Adipocyte (in vitro differentiated cells): ENCODE data around the gene DNM1.

ENCODE experiments used
- DNase-seq: peaks from one replicate; pipeline ENCODE4 v3.0.0-alpha.2; 2015; ENCODE audit warnings: low read depth
- H3K27me3 ChIP-seq: replicated peaks from 2 replicates; pipeline ENCODE4 v1.7.0; 2013; ENCODE audit warnings: mild to moderate bottlenecking, low read length, moderate library complexity; ENCODE audit not compliant: control insufficient read depth, insufficient read depth
- H3K36me3 ChIP-seq: 2 replicates; pipeline ENCODE4 v1.7.0; 2013; ENCODE audit warnings: low read length, mild to moderate bottlenecking, moderate library complexity; ENCODE audit not compliant: control insufficient read depth, insufficient read depth, severe bottlenecking
- H3K4me1 ChIP-seq: 2 replicates; pipeline ENCODE4 v1.7.0; 2013; ENCODE audit warnings: mild to moderate bottlenecking, low read length, moderate library complexity; ENCODE audit not compliant: control insufficient read depth, insufficient read depth
- H3K4me3 ChIP-seq: 2 replicates; pipeline ENCODE4 v1.7.0; 2013; ENCODE audit warnings: mild to moderate bottlenecking, low read length, moderate library complexity
- H3K9ac ChIP-seq: 2 replicates; pipeline ENCODE4 v1.7.0; 2013; ENCODE audit warnings: mild to moderate bottlenecking, low read length, moderate library complexity
- H3K9me3 ChIP-seq: 2 replicates; pipeline ENCODE4 v1.7.0; 2013; ENCODE audit warnings: mild to moderate bottlenecking, low read length, moderate library complexity; ENCODE audit not compliant: control insufficient read depth

Gene DNM1

DNA sequence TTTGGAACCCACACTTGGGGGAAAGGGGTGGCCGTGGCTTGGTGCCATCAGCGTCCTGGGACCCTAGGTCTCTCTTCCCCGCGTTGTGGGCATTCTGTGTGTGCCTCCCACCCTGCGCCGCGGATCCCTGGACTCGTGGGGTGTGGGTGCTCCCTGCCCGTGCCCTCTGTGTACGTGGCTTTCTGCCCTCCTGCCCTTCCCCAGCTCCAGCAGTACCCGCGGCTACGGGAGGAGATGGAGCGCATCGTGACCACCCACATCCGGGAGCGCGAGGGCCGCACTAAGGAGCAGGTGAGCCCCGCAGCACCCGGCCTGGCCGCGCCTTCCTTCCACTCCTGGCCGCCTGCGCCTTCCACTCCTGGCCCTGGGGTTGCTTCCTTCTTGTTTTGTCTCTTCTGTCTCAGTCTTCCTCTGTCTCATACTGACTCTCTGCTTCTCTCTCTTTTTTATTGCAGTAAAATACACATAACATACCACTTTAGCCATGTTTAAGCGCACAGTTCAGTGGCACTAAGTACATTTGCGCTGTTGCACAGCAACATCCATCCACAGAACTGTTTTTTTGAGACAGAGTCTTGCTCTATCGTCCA, 30.7 kb downstream of the DNM1 start:
- no peaks in the 10 kb centered on the region for H3K36me3 ChIP-seq
- H3K4me1 ChIP-seq = no peaks in the 10 kb centered on the region
- H3K9me3 ChIP-seq = no peaks in the 10 kb centered on the region
- H3K9ac ChIP-seq = no peak overlapping the region
- no peak overlapping the region for H3K4me3 ChIP-seq
- no peaks in the 10 kb centered on the region for H3K27me3 ChIP-seq
- DNase-seq = no peak

DNA sequence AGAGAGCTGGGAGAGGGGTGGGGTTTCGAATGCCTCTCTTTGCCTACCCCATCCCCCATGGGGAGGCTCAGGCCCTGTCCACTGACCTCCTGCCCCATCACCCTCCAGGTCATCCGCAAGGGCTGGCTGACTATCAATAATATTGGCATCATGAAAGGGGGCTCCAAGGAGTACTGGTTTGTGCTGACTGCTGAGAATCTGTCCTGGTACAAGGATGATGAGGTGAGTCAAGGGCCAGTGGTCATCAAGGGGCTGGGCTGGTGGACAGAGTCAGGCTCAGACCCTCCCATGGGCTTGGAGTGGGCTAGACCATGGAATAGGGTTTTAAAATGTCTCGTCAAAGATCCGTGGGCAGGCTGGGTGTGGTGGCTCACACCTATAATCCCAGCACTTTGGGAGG, 38.9 kb downstream of the DNM1 start:
- H3K4me3 ChIP-seq = no peak overlapping the region

DNA sequence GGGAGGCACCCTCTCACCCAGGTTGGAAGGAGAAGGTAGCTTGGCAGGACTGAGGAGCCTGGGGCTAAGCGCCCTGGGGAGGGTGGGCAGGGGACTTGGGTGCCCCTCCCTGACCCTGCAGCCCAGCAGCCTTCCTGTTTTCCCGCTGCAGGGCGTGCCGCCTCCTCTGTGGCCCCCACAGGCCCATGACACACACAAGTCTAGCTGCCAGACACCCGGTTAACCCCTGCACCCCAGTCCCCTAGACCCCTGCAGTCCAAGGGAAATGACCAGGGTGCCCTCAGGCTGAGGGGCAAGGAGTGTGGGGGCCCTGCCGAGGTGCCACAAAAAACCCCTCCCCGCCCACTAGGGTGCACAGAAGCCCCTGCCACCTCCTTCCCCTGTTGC, 39.6 kb downstream of the DNM1 start:
- DNase-seq = no peak
- Histone ChIP-seq H3K9ac (peak overlapping the region; percentile 90), H3K36me3 (no peaks in the 10 kb centered on the region), H3K9me3 (no peaks in the 10 kb centered on the region), H3K4me1 (peaks cover 25% of the 10 kb centered on the region), H3K27me3 (no peaks in the 10 kb centered on the region), H3K4me3 (peak overlapping the region; percentile 82)

More for the DNA sequence above, 38.9 kb downstream of the DNM1 start:
- H3K27me3 ChIP-seq = no peaks in the 10 kb centered on the region
- DNase-seq = no peak
- no peaks in the 10 kb centered on the region for H3K36me3 ChIP-seq
- H3K4me1 ChIP-seq = peaks cover 25% of the 10 kb centered on the region
- no peaks in the 10 kb centered on the region for H3K9me3 ChIP-seq
- no peak overlapping the region for H3K9ac ChIP-seq

DNA sequence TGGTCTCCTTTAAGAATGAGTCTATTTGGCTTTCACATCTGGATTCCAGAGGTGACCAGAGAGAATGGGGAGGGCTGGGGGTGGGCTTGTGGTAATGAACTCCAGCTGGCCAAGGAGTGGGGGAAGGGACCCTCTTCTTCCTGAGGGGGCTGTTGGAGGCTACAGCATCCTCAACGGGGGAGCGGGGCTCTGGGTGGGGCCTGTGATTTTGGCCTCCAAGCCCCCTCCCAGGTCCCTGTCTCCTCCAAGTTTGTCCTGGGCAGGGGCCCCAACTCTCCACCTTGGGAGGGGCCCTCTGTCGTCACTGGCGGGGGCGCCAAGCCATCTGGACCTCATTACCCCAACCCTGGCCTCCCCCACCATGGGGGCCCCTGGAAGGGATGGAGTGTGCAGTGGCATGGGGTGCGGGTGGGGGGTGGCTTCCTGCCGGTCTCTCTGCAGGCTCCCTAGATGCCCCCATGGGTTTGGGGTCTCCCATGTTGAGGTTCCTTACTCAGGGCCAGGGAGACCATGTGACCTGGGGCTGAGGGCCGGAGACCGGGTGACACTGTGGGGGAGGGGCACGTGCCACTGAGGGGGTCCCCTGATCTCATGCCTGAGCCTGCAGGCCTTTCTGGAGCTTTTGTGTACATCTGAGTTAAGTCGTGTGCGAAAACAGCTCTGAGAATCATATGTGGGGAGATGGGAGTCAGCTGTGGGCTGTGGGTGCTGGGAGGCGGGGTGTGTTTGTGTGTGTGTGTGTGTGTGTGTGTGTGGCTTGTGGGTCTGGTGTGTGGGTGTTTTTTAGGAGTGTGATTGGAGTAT, 40.2 kb downstream of the DNM1 start:
- Histone ChIP-seq H3K36me3 (no peaks in the 10 kb centered on the region), H3K27me3 (no peaks in the 10 kb centered on the region), H3K9me3 (no peaks in the 10 kb centered on the region), H3K4me3 (peak overlapping the region; percentile 82), H3K4me1 (peaks cover 25% of the 10 kb centered on the region), H3K9ac (peak overlapping the region; percentile 90)
- DNase-seq = peak; percentile 69

DNA sequence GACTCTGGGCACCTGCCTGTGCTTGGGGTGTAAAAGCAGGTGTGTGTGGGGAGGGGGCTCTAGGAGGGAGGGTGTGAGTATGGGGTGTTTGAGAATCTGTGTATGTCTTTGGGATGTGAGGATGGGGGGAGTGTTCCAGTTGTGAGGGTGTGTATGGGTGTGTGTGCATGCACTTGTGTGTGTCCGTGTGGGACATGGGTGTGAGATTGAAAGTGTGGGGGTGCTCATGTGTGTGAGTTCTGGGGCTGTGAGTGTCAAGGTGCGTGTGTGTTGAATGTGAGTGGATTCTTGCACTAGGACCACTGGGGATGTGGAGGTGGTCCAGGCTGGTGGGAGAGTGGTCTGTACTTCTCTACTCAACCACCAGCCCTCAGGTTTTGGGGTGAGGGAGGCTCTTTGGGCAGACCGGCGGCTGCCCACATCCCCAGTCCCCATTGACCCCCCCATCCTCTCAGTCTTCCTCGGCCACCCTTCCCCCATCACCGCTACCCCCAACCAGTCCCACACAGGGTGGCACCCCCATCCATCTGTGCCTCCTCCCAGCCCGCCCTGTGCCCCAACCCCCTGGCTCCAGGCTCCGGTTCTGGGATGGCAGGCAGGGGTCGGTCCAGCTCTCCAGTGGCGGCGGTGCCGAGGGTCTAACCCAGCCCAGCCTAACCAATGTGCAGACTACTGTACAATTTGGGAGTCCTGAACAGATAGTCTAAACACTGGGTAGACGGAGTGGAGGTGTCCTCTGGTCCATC, 41.1 kb downstream of the DNM1 start:
- H3K4me3 ChIP-seq = peak overlapping the region; percentile 82
- H3K36me3 ChIP-seq = no peaks in the 10 kb centered on the region
- no peaks in the 10 kb centered on the region for H3K27me3 ChIP-seq
- no peak for DNase-seq
- H3K9ac ChIP-seq = peak overlapping the region; percentile 90
- no peaks in the 10 kb centered on the region for H3K9me3 ChIP-seq
- H3K4me1 ChIP-seq = peaks cover 25% of the 10 kb centered on the region

DNA sequence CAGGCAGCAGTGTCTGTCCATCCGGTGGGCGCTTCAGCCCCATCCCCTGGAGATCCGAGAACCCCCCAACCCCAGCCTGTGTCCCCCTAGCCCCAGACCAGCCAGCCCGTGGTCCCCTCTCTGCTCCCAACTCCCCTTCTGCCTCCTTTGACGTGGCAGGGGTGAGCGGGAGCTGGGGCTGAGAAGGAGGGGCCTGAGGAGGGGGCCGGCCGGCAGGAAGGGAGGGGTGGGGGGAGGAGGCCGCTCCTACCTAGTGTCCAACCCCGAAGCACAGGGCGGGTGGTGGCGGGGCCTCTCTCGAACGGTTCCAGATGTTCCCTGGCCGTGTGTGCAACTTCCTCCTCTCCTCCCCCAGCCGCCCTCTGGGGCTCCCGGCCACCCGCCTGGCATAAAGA, 41.7 kb downstream of the DNM1 start:
- H3K4me1 ChIP-seq = peaks cover 25% of the 10 kb centered on the region
- no peaks in the 10 kb centered on the region for H3K27me3 ChIP-seq
- H3K4me3 ChIP-seq = peak overlapping the region; percentile 82
- H3K36me3 ChIP-seq = no peaks in the 10 kb centered on the region
- peak overlapping the region; percentile 90 for H3K9ac ChIP-seq
- peak; percentile 98 for DNase-seq
- no peaks in the 10 kb centered on the region for H3K9me3 ChIP-seq

DNA sequence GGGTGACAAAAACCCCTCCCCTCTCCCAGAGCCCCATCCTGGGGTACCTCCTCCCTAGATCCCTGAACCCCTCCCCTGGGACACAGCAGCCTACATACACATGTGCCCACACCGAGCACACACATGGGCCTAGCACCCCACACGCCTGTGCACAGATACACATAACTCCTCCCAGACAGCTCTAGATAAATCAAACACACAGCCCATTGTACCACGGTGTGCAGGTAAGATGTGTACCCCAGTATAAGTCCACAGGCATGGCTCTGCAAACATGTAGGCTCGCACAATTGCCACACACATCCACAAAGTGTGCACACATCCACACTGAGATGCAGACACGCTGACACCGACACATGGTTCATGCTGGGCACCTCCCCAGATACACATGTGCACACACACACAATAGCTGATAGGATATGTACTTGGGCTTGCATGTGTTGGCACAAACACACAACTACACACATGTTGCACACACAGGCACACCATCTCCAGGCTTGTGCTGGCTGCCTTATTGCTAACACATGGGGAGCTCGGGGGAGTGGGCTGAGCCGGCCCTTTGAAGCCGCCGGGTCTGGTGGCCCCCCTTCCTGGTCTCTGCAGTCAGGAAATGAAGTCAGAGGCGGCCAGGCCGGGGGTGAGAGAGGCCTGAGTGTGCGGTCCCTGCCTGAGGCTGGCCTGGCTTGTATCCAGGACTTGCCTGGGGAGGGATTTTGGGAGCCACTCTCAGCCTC, 42.4 kb downstream of the DNM1 start:
- Histone ChIP-seq H3K4me1 (peaks cover 25% of the 10 kb centered on the region), H3K36me3 (no peaks in the 10 kb centered on the region), H3K4me3 (no peak overlapping the region), H3K9ac (peak overlapping the region; percentile 48), H3K27me3 (no peaks in the 10 kb centered on the region), H3K9me3 (no peaks in the 10 kb centered on the region)
- peak; percentile 70 for DNase-seq

DNA sequence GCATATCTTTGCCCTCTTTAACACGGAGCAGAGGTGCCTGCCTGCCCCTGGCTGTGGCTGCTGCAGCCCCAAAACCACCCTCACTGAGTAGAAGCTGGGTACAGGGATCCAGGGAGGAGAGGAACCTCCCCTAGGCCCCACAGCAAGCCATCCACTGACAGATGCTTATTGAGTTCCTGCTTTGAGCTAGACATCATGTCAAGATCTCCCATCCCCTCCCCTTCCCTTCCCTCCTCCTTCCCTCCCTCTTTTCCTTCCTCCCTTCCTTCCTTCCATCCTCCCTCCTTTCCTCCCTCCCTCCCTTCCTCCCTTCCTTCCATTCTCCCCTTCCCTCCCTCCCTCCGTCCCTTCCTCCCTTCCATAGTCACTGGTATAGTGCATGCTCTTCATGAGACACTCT, 43.3 kb downstream of the DNM1 start:
- H3K9ac ChIP-seq = peak overlapping the region; percentile 63
- H3K9me3 ChIP-seq = no peaks in the 10 kb centered on the region
- H3K36me3 ChIP-seq = no peaks in the 10 kb centered on the region
- H3K27me3 ChIP-seq = no peaks in the 10 kb centered on the region
- H3K4me1 ChIP-seq = peaks cover 25% of the 10 kb centered on the region
- no peak for DNase-seq
- no peak overlapping the region for H3K4me3 ChIP-seq

DNA sequence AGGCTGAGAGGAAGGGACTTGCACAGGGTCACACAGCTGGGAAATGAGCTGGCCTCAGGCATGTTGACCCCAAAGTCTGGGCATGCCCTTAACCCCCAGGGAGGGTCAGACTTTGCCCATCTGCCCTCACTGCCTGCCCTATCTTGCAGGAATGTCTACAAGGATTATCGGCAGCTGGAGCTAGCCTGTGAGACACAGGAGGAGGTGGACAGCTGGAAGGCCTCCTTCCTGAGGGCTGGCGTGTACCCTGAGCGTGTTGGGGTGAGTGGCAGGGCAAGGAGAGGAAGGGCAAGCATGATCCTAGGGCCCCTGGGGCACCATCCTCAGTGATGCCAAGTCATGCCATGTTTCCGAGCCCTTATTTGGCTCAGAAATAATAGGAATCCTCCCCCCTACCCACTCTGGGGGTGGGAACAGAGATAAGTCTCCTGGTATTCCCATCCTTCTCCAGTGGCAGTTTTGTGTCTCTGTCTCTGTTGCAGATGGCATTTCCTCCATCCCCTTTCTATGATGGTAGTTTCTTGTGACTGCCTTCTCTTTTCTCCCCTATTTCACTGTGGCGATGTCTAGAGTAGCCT, 44.1 kb downstream of the DNM1 start:
- no peaks in the 10 kb centered on the region for H3K9me3 ChIP-seq
- no peaks in the 10 kb centered on the region for H3K27me3 ChIP-seq
- peaks cover 21% of the 10 kb centered on the region for H3K4me1 ChIP-seq
- H3K4me3 ChIP-seq = no peak overlapping the region
- H3K9ac ChIP-seq = no peak overlapping the region
- no peaks in the 10 kb centered on the region for H3K36me3 ChIP-seq
- DNase-seq = no peak

DNA sequence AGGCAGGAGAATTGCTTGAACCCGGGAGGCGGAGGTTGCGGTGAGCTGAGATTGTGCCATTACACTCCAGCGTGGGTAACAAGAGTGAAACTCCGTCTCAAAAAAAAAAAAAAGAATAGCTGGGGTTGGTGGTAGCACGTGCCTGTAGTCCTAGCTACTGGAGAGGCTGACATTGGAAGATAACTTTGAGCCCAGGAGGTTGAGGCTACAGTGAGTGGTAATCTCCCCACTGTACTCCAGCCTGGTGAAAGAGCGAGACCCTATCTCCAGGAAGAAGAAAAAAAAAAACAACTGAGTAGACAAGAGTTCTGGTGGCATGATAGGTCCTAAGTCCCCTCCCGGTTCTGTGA, 46.4 kb downstream of the DNM1 start:
- Histone ChIP-seq H3K4me1 (peaks cover 7% of the 10 kb centered on the region), H3K4me3 (no peak overlapping the region), H3K27me3 (no peaks in the 10 kb centered on the region), H3K9ac (no peak overlapping the region), H3K36me3 (no peaks in the 10 kb centered on the region), H3K9me3 (no peaks in the 10 kb centered on the region)
- DNase-seq = no peak
